ENCODE results near the gene LMO4. TPM values are rescaled to one million over a fixed set of nuclear protein-coding genes. Genes with fewer than 3 reads are reported as not detected.
A peak's percentile ranks its signal among the peaks of the same experiment; 100 is the strongest.

LMO4 gene
- total RNA-seq, 2 donors from 2014 or later, result 31.5 to 46.6 TPM

DNA sequence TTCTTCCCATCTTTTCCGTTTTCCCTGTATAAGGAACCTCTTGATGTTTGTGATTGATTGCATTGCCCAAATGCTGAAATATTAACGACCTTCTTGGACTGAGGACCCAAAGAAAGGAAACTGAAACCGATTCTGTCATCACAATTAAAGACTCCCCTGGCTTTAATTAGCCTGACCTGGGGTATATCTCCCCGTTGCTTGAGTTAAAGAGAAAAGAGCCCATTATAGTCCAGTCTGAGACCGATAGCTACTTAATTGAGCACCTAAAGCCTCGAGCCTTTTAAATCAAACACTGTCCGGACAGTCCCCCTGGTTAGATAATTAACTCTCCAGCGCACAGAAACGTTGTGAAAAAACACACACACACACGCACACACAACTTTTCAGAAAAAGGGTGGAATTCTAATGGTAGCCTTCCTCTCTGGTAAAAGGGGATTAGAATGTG, 8.0 kb downstream of the LMO4 start:
- ATAC-seq (ENCODE audit: insufficient number of reproducible peaks, low FRiP score, low read depth) (no peak), DNase-seq (ENCODE audit: low spot score) (no peak)
- no peak overlapping the region for H3K27ac ChIP-seq
- no peaks in the 10 kb centered on the region for H3K27me3 ChIP-seq (replicated peaks; ENCODE audit: insufficient read depth)
- H3K4me3 ChIP-seq, result peak overlapping the region; percentile 97
- H3K36me3 ChIP-seq, result peaks cover 14% of the 10 kb centered on the region
- TF ChIP-seq, protein P1, sequence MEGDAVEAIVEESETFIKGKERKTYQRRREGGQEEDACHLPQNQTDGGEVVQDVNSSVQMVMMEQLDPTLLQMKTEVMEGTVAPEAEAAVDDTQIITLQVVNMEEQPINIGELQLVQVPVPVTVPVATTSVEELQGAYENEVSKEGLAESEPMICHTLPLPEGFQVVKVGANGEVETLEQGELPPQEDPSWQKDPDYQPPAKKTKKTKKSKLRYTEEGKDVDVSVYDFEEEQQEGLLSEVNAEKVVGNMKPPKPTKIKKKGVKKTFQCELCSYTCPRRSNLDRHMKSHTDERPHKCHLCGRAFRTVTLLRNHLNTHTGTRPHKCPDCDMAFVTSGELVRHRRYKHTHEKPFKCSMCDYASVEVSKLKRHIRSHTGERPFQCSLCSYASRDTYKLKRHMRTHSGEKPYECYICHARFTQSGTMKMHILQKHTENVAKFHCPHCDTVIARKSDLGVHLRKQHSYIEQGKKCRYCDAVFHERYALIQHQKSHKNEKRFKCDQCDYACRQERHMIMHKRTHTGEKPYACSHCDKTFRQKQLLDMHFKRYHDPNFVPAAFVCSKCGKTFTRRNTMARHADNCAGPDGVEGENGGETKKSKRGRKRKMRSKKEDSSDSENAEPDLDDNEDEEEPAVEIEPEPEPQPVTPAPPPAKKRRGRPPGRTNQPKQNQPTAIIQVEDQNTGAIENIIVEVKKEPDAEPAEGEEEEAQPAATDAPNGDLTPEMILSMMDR (IDR thresholded peaks at IDR 0.05), result no peak
- peaks cover 20 to 63% of the 10 kb centered on the region in 2 donors for H3K4me1 ChIP-seq (ENCODE audit: control insufficient read depth in 1 of 2, low read depth in 2 of 2)
- H3K9me3 ChIP-seq, result no peaks in the 10 kb centered on the region

DNA sequence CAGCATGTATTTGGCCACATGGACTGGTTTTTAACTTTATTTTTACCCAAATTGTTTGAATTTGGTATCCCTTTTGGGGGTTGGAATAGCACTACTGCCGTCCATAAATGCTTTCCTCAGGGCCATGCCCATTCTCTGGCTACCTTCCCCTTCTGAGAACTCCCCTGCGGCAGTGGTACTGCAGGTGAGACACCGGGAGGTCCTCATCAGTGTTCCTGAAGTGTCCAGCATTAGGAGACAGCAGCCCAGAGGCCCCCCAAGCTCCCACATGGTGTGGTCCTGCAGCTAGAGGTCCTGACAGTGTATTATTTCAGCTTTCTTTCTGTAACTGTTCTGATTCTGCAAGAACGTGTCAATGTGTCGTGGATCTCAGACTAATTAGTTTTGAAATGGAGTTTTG, 8.9 kb downstream of the LMO4 start:
- no peak overlapping the region for H3K27ac ChIP-seq
- no peak for DNase-seq (ENCODE audit: low spot score)
- H3K9me3 ChIP-seq, result no peaks in the 10 kb centered on the region
- peaks cover 16 to 62% of the 10 kb centered on the region in 2 donors for H3K4me1 ChIP-seq (ENCODE audit: control insufficient read depth in 1 of 2, low read depth in 2 of 2)
- TF ChIP-seq, protein P1 (IDR thresholded peaks at IDR 0.05), result no peak
- ATAC-seq (ENCODE audit: insufficient number of reproducible peaks, low FRiP score, low read depth), result no peak
- no peaks in the 10 kb centered on the region for H3K27me3 ChIP-seq (replicated peaks; ENCODE audit: insufficient read depth)
- no peak overlapping the region for H3K4me3 ChIP-seq
- peaks cover 21% of the 10 kb centered on the region for H3K36me3 ChIP-seq

DNA sequence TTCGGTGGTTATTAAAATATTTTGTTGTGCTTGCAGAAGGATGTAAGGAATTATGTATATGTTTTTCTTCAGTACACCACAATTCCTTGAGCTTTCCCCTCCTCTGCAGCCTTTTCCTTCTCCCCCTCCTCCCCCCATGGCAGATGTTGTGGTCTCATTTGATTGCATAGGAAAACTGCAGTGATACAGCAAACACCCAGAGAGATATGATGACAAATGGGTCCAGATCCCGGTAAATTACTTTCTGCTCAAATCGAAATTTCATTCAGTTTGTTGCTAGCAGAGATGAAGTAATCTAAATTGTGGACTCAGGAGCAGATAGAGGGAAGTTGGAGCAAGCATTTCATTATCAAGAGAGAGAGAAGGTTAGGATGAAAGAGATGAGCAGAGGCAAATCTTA, 9.9 kb downstream of the LMO4 start:
- H3K27me3 ChIP-seq (replicated peaks; ENCODE audit: insufficient read depth), result no peaks in the 10 kb centered on the region
- ATAC-seq (ENCODE audit: insufficient number of reproducible peaks, low FRiP score, low read depth), result no peak
- peak overlapping the region; percentile 3 for H3K4me3 ChIP-seq
- no peak overlapping the region for H3K27ac ChIP-seq
- no peak for DNase-seq (ENCODE audit: low spot score)
- H3K9me3 ChIP-seq, result no peaks in the 10 kb centered on the region
- TF ChIP-seq, protein P1 (IDR thresholded peaks at IDR 0.05), result no peak
- H3K36me3 ChIP-seq, result peaks cover 21% of the 10 kb centered on the region
- peaks cover 7 to 53% of the 10 kb centered on the region in 2 donors for H3K4me1 ChIP-seq (ENCODE audit: control insufficient read depth in 1 of 2, low read depth in 2 of 2)

- no peaks in the 10 kb centered on the region for H3K27me3 ChIP-seq (replicated peaks; ENCODE audit: insufficient read depth)
- peaks cover 0 to 14% of the 10 kb centered on the region in 2 donors for H3K4me1 ChIP-seq (ENCODE audit: control insufficient read depth in 1 of 2, low read depth in 2 of 2)
- no peak overlapping the region for H3K27ac ChIP-seq
- H3K4me3 ChIP-seq, result no peak overlapping the region
- TF ChIP-seq, protein P1 (IDR thresholded peaks at IDR 0.05), result no peak
- H3K36me3 ChIP-seq, result peaks cover 30% of the 10 kb centered on the region
- DNase-seq (ENCODE audit: low spot score) (no peak), ATAC-seq (ENCODE audit: insufficient number of reproducible peaks, low FRiP score, low read depth) (no peak)
- no peaks in the 10 kb centered on the region for H3K9me3 ChIP-seq
These were observed 15.6 kb downstream of the LMO4 start for GRCh38 chr1:87344231-87344630.

- no peaks in the 10 kb centered on the region for H3K27me3 ChIP-seq (replicated peaks; ENCODE audit: insufficient read depth)
- TF ChIP-seq, protein P1 (IDR thresholded peaks at IDR 0.05), result no peak
- peaks cover 0 to 14% of the 10 kb centered on the region in 2 donors for H3K4me1 ChIP-seq (ENCODE audit: control insufficient read depth in 1 of 2, low read depth in 2 of 2)
- H3K9me3 ChIP-seq, result no peaks in the 10 kb centered on the region
- ATAC-seq (ENCODE audit: insufficient number of reproducible peaks, low FRiP score, low read depth) (no peak), DNase-seq (ENCODE audit: low spot score) (no peak)
- H3K4me3 ChIP-seq, result no peak overlapping the region
- H3K27ac ChIP-seq, result no peak overlapping the region
- peaks cover 20% of the 10 kb centered on the region for H3K36me3 ChIP-seq
These were observed 17.6 kb downstream of the LMO4 start for GRCh38 chr1:87346130-87346814.
